GM12892 (cell line): ENCODE measurements around the gene GADL1.

Experiments
- POLR2A ChIP-seq: IDR thresholded peaks from 2 replicates; pipeline ENCODE4 v1.6.1; 2011; ENCODE audit warnings: low read depth, low read length, control low read depth
- POLR2AphosphoS5 ChIP-seq: IDR thresholded peaks from 2 replicates; pipeline ENCODE4 v1.6.1; 2011; ENCODE audit warnings: low read depth, low read length, control low read depth

GRCh38 chr3:30749230-30749629 lies 145.2 kb downstream of the GADL1 start:
- TF ChIP-seq POLR2A (no peak), POLR2AphosphoS5 (no peak)
